ENCODE measurements around the gene TRPV3.

- TF ChIP-seq POLR2A (IDR thresholded peaks at IDR 0.05; ENCODE audit: low read length) (no peak), GATA1 (IDR thresholded peaks at IDR 0.05; ENCODE audit: low read depth, low read length) (no peak)
These were observed 50.5 kb downstream of the TRPV3 start for GRCh38 chr17:3507071-3507470.
